ENCODE results near the gene CEND1.

The CEND1 gene

GRCh38 chr11:831118-831864, 41.4 kb upstream of the CEND1 start:
- Mint-ChIP-seq H3K9me3 (no peaks in the 10 kb centered on the region), H3K27ac (no peak overlapping the region), H3K4me3 (peak overlapping the region; percentile 69 to 75), H3K36me3 (ENCODE audit: insufficient read depth) (peaks cover 4% of the 10 kb centered on the region), H3K4me1 (ENCODE audit: low read depth in 2 of 2) (peaks cover 14 to 32% of the 10 kb centered on the region in 2 donors), H3K27me3 (peaks cover 6 to 37% of the 10 kb centered on the region in 2 donors)
- DNase-seq (no peak), ATAC-seq (replicated peaks) (no peak)

- DNase-seq = peak; percentile 61 to 64 (median 63)
- ATAC-seq (replicated peaks) = peak; percentile 57
- Mint-ChIP-seq H3K4me3 (peak overlapping the region; percentile 69 to 75), H3K9me3 (no peaks in the 10 kb centered on the region), H3K36me3 (ENCODE audit: insufficient read depth) (peaks cover 10% of the 10 kb centered on the region), H3K27ac (no peak overlapping the region), H3K27me3 (peaks cover 6 to 37% of the 10 kb centered on the region in 2 donors), H3K4me1 (ENCODE audit: low read depth in 2 of 2) (peaks cover 14 to 32% of the 10 kb centered on the region in 2 donors)
Observed at GRCh38 chr11:830295-831117, 40.6 kb upstream of the CEND1 start.

GRCh38 chr11:829847-830294, 40.0 kb upstream of the CEND1 start:
- Mint-ChIP-seq H3K4me1 (ENCODE audit: low read depth in 2 of 2) (peaks cover 14 to 30% of the 10 kb centered on the region in 2 donors), H3K9me3 (no peaks in the 10 kb centered on the region), H3K27me3 (peaks cover 6 to 37% of the 10 kb centered on the region in 2 donors), H3K27ac (no peak overlapping the region), H3K36me3 (ENCODE audit: insufficient read depth) (peaks cover 17% of the 10 kb centered on the region), H3K4me3 (peak overlapping the region; percentile 69 to 75)
- no peak for DNase-seq
- peak; percentile 4 for ATAC-seq (replicated peaks)

- Mint-ChIP-seq H3K27me3 (peaks cover 6 to 37% of the 10 kb centered on the region in 2 donors), H3K4me3 (peak overlapping the region; percentile 69 to 75), H3K36me3 (ENCODE audit: insufficient read depth) (peaks cover 21% of the 10 kb centered on the region), H3K9me3 (no peaks in the 10 kb centered on the region), H3K4me1 (ENCODE audit: low read depth in 2 of 2) (peaks cover 14 to 29% of the 10 kb centered on the region in 2 donors), H3K27ac (no peak overlapping the region)
- no peak for DNase-seq
- ATAC-seq (replicated peaks) = no peak
Observed at GRCh38 chr11:829176-829846, 39.4 kb upstream of the CEND1 start.

- H3K4me3 Mint-ChIP-seq = peak overlapping the region; percentile 73 to 75
- H3K27me3 Mint-ChIP-seq = peaks cover 6 to 37% of the 10 kb centered on the region in 2 donors
- DNase-seq = no peak
- H3K4me1 Mint-ChIP-seq (ENCODE audit: low read depth in 2 of 2) = peaks cover 11 to 26% of the 10 kb centered on the region in 2 donors
- no peak for ATAC-seq (replicated peaks)
- H3K36me3 Mint-ChIP-seq (ENCODE audit: insufficient read depth) = peaks cover 28% of the 10 kb centered on the region
- peak overlapping the region in 1 of 2 donors; percentile 23 for H3K27ac Mint-ChIP-seq
- H3K9me3 Mint-ChIP-seq = no peaks in the 10 kb centered on the region
Observed at GRCh38 chr11:828506-829175, 38.8 kb upstream of the CEND1 start.

GRCh38 chr11:827897-828192, 38.0 kb upstream of the CEND1 start, which contains the start of gene CRACR2B:
CRACR2B (plus strand) TSS chr11:827919; CDS start chr11:828608, 689 bp downstream.
- H3K27ac Mint-ChIP-seq = peak within 1 kb of the TSS in 1 of 2 donors; percentile 23
- H3K36me3 Mint-ChIP-seq (ENCODE audit: insufficient read depth) = peaks cover 36% of the 10 kb centered on the region
- H3K27me3 Mint-ChIP-seq = peaks cover 6 to 37% of the 10 kb centered on the region in 2 donors
- DNase-seq (no peak), ATAC-seq (replicated peaks) (no peak)
- peaks cover 9 to 26% of the 10 kb centered on the region in 2 donors for H3K4me1 Mint-ChIP-seq (ENCODE audit: low read depth in 2 of 2)
- no peaks in the 10 kb centered on the region for H3K9me3 Mint-ChIP-seq
- peak within 1 kb of the TSS; percentile 75 for H3K4me3 Mint-ChIP-seq

GRCh38 chr11:827146-827896, 37.4 kb upstream of the CEND1 start:
- H3K27ac Mint-ChIP-seq = no peak overlapping the region
- no peak for DNase-seq
- ATAC-seq (replicated peaks) = peak; percentile 12
- peaks cover 9 to 24% of the 10 kb centered on the region in 2 donors for H3K4me1 Mint-ChIP-seq (ENCODE audit: low read depth in 2 of 2)
- peaks cover 41% of the 10 kb centered on the region for H3K36me3 Mint-ChIP-seq (ENCODE audit: insufficient read depth)
- no peaks in the 10 kb centered on the region for H3K9me3 Mint-ChIP-seq
- H3K27me3 Mint-ChIP-seq = peaks cover 6 to 37% of the 10 kb centered on the region in 2 donors
- peak overlapping the region; percentile 73 to 75 for H3K4me3 Mint-ChIP-seq

- DNase-seq (no peak), ATAC-seq (replicated peaks) (peak; percentile 4)
- H3K27me3 Mint-ChIP-seq = peaks cover 6 to 36% of the 10 kb centered on the region in 2 donors
- H3K36me3 Mint-ChIP-seq (ENCODE audit: insufficient read depth) = peaks cover 45% of the 10 kb centered on the region
- H3K9me3 Mint-ChIP-seq = no peaks in the 10 kb centered on the region
- no peak overlapping the region for H3K27ac Mint-ChIP-seq
- H3K4me1 Mint-ChIP-seq (ENCODE audit: low read depth in 2 of 2) = peaks cover 9 to 22% of the 10 kb centered on the region in 2 donors
- H3K4me3 Mint-ChIP-seq = peak overlapping the region; percentile 73 to 75
Observed at GRCh38 chr11:826836-827145, 36.9 kb upstream of the CEND1 start.

GRCh38 chr11:826227-826621, 36.3 kb upstream of the CEND1 start:
- peaks cover 9 to 19% of the 10 kb centered on the region in 2 donors for H3K4me1 Mint-ChIP-seq (ENCODE audit: low read depth in 2 of 2)
- H3K27me3 Mint-ChIP-seq = peaks cover 6 to 30% of the 10 kb centered on the region in 2 donors
- H3K9me3 Mint-ChIP-seq = no peaks in the 10 kb centered on the region

GRCh38 chr11:825366-826226, 35.7 kb upstream of the CEND1 start:
- Mint-ChIP-seq H3K36me3 (ENCODE audit: insufficient read depth) (peaks cover 45% of the 10 kb centered on the region), H3K9me3 (no peaks in the 10 kb centered on the region), H3K27ac (peak overlapping the region in 1 of 2 donors; percentile 66), H3K4me1 (ENCODE audit: low read depth in 2 of 2) (peaks cover 14 to 24% of the 10 kb centered on the region in 2 donors), H3K4me3 (peak overlapping the region in 1 of 2 donors; percentile 48), H3K27me3 (peaks cover 6 to 27% of the 10 kb centered on the region in 2 donors)
- ATAC-seq (replicated peaks) (no peak), DNase-seq (no peak)

More at GRCh38 chr11:826227-826621, 36.3 kb upstream of the CEND1 start:
- peaks cover 45% of the 10 kb centered on the region for H3K36me3 Mint-ChIP-seq (ENCODE audit: insufficient read depth)
- no peak overlapping the region for H3K27ac Mint-ChIP-seq
- H3K4me3 Mint-ChIP-seq = peak overlapping the region; percentile 73 to 75
- ATAC-seq (replicated peaks) (no peak), DNase-seq (no peak)

GRCh38 chr11:824942-825341, 35.1 kb upstream of the CEND1 start:
- peaks cover 14 to 27% of the 10 kb centered on the region in 2 donors for H3K4me1 Mint-ChIP-seq (ENCODE audit: low read depth in 2 of 2)
- DNase-seq (no peak), ATAC-seq (replicated peaks) (no peak)
- peaks cover 49% of the 10 kb centered on the region for H3K36me3 Mint-ChIP-seq (ENCODE audit: insufficient read depth)
- peaks cover 6 to 27% of the 10 kb centered on the region in 2 donors for H3K27me3 Mint-ChIP-seq
- H3K4me3 Mint-ChIP-seq = peak overlapping the region in 1 of 2 donors; percentile 48
- H3K9me3 Mint-ChIP-seq = no peaks in the 10 kb centered on the region
- H3K27ac Mint-ChIP-seq = peak overlapping the region in 1 of 2 donors; percentile 66

Measured in effector memory CD8-positive, alpha-beta T cell (primary cell).